ENCODE results near the gene MED27.

The MED27 gene

DNA sequence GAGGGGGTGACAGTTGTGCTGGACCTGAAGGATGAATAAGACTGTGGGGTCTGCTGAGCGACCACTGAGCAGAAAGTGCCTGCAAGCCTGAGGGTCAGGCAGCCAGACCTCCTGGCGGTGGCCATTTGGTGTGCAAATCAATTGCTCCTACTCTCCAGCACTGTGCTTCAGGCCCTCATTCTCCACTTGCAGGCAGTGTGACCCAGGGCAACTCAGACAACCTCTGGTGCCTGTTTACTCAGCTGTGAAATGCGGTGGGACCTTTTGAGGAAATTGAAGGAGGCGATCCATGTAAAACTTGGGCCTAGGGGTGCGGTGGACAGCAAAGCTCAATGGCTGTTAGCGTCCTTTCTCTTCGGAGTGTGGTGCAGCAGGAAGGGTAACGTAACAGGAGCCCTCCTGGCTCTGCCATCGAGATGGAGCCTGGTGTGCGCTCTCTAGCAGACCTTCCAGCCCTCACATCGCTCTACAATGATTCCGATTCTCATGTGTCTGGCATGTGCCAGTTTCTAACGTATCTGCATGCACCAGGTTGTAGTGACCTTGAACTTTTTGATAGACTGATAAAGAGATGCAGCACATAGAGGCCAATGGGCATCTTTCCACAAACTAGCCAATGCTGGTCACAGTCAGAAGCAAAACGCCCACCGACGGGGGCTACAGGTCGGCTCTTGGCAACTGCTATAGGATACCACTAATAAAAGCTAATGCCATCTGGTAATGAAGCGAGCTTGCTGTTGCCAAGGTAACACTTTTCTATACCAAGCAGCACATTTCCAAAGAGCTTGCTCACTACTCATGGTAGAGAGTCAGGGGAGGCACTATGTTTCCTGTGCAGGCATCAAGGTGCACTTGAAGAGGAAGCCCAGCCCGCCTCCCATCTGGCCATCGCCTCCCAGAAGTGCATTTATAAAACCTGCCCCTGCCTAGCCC, 180.1 kb downstream of the MED27 start:
- no peak for TF ChIP-seq FOXM1 (IDR thresholded peaks at IDR 0.05; ENCODE audit: borderline replicate concordance, low read depth)
- TF ChIP-seq ZBTB7A (IDR thresholded peaks at IDR 0.05; ENCODE audit: low read depth) = no peak
- TF ChIP-seq, protein P1, sequence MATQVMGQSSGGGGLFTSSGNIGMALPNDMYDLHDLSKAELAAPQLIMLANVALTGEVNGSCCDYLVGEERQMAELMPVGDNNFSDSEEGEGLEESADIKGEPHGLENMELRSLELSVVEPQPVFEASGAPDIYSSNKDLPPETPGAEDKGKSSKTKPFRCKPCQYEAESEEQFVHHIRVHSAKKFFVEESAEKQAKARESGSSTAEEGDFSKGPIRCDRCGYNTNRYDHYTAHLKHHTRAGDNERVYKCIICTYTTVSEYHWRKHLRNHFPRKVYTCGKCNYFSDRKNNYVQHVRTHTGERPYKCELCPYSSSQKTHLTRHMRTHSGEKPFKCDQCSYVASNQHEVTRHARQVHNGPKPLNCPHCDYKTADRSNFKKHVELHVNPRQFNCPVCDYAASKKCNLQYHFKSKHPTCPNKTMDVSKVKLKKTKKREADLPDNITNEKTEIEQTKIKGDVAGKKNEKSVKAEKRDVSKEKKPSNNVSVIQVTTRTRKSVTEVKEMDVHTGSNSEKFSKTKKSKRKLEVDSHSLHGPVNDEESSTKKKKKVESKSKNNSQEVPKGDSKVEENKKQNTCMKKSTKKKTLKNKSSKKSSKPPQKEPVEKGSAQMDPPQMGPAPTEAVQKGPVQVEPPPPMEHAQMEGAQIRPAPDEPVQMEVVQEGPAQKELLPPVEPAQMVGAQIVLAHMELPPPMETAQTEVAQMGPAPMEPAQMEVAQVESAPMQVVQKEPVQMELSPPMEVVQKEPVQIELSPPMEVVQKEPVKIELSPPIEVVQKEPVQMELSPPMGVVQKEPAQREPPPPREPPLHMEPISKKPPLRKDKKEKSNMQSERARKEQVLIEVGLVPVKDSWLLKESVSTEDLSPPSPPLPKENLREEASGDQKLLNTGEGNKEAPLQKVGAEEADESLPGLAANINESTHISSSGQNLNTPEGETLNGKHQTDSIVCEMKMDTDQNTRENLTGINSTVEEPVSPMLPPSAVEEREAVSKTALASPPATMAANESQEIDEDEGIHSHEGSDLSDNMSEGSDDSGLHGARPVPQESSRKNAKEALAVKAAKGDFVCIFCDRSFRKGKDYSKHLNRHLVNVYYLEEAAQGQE (IDR thresholded peaks at IDR 0.05; ENCODE audit: low read depth) = no peak
- TF ChIP-seq, protein P2, sequence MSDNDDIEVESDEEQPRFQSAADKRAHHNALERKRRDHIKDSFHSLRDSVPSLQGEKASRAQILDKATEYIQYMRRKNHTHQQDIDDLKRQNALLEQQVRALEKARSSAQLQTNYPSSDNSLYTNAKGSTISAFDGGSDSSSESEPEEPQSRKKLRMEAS (IDR thresholded peaks at IDR 0.05) = no peak
- TF ChIP-seq EGR1 (IDR thresholded peaks at IDR 0.05) = no peak
- TF ChIP-seq, protein P3, sequence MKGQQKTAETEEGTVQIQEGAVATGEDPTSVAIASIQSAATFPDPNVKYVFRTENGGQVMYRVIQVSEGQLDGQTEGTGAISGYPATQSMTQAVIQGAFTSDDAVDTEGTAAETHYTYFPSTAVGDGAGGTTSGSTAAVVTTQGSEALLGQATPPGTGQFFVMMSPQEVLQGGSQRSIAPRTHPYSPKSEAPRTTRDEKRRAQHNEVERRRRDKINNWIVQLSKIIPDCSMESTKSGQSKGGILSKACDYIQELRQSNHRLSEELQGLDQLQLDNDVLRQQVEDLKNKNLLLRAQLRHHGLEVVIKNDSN (IDR thresholded peaks at IDR 0.05) = no peak
- no peak for TF ChIP-seq RAD21 (IDR thresholded peaks at IDR 0.05; ENCODE audit: low read depth)
- TF ChIP-seq YY1 (IDR thresholded peaks at IDR 0.05; ENCODE audit: low read depth) = no peak
- no peak for TF ChIP-seq NFIC (IDR thresholded peaks at IDR 0.05)
- no peak for TF ChIP-seq TAF1 (IDR thresholded peaks at IDR 0.05; ENCODE audit: low read depth)
- no peak for TF ChIP-seq EP300 (IDR thresholded peaks at IDR 0.05; ENCODE audit: borderline replicate concordance)
- no peak for TF ChIP-seq TEAD4 (IDR thresholded peaks at IDR 0.05)
- TF ChIP-seq TCF12 (IDR thresholded peaks at IDR 0.05; ENCODE audit: low read depth) = no peak
- TF ChIP-seq CEBPB (IDR thresholded peaks at IDR 0.05) = no peak
- TF ChIP-seq CREB1 (IDR thresholded peaks at IDR 0.05; ENCODE audit: low read depth) = no peak

DNA sequence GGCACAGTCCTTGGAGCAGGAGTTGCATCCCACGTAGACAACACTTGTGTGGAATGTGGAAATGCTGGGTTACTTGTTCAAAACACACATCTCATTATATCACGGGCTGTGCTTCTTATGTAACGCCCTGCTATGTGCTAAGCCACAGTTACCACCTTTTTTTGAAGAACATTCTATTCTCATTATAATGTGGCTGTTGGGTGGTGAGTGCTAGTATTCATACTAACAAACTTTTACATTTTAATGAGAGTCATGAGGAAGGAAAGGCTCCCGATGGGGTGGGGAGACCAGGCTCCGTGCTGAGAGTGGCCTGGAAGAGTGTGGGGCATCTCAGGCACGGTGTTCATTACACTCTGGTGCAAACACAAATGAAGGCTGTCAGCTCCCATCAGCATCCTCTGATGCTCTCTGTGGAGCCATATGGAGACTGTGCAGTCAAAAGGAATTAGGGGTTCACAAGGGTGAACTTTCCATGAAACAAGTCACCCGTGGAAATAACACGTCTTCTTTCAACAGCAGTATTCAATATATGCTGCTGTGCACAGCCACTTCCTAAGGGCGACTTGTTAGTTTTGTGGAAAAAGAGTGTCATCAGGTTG, 186.7 kb downstream of the MED27 start:
- TF ChIP-seq YY1 (IDR thresholded peaks at IDR 0.05; ENCODE audit: low read depth) (no peak), CREB1 (IDR thresholded peaks at IDR 0.05; ENCODE audit: low read depth) (no peak)
- TF ChIP-seq, protein P3 (IDR thresholded peaks at IDR 0.05) = no peak

DNA sequence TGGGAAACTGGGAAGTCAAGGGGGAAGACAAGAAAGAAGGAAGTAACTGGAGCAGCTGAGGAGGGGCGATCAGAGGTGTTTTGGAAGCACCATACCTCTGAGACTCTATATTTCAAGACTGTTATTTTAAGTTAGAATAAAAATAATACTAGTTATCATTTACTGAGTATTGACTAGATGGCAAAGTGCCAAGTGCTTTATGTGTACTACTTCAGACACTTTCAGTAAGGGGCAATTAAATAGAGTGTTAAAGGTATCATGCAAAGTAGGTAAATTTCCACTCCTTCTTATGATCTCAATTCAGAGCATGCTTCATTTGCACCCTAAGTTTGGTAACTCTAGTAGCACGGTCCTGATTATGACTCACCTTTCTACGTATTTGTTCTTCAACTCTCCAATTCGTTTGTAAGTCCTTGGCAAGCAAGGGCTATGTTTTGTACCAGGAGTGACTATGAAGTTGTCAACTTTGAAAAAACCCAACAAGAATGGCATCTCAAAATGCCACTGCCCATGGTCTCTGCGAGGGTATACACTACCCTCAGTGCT, 187.4 kb downstream of the MED27 start:
- TF ChIP-seq, protein P3 (IDR thresholded peaks at IDR 0.05) = no peak
- TF ChIP-seq YY1 (IDR thresholded peaks at IDR 0.05; ENCODE audit: low read depth) (no peak), NFIC (IDR thresholded peaks at IDR 0.05) (0 out of 2 replicates have a peak, but pooled peaks have one; percentile 8), ZBTB7A (IDR thresholded peaks at IDR 0.05; ENCODE audit: low read depth) (no peak)
- TF ChIP-seq, protein P1 (IDR thresholded peaks at IDR 0.05; ENCODE audit: low read depth) = no peak
- TF ChIP-seq, protein P2 (IDR thresholded peaks at IDR 0.05) = no peak

DNA sequence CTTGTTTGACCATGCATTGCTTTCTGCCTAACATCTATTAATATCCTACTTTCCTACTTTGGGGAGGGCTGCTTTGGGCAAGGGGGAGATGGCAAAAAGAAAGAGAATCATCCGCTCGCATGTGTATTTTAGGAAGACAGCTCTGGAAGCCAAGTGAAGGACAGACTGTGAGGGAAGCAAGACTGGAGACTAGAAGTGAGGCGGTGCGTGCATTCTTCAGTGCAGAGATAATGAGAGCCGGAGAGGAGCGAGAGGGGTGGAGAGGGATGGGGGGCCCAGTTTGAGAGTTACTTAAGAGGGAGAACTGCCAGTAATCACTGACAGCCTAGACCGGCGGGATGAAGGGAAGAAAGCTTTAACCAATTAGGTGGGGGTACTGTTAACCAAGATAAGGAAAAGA, 188.1 kb downstream of the MED27 start:
- TF ChIP-seq CREB1 (IDR thresholded peaks at IDR 0.05; ENCODE audit: low read depth) (no peak), TAF1 (IDR thresholded peaks at IDR 0.05; ENCODE audit: low read depth) (no peak), RAD21 (IDR thresholded peaks at IDR 0.05; ENCODE audit: low read depth) (no peak), EGR1 (IDR thresholded peaks at IDR 0.05) (no peak), FOXM1 (IDR thresholded peaks at IDR 0.05; ENCODE audit: borderline replicate concordance, low read depth) (no peak), CEBPB (IDR thresholded peaks at IDR 0.05) (no peak), NFIC (IDR thresholded peaks at IDR 0.05) (no peak), TEAD4 (IDR thresholded peaks at IDR 0.05) (no peak), TCF12 (IDR thresholded peaks at IDR 0.05; ENCODE audit: low read depth) (no peak), YY1 (IDR thresholded peaks at IDR 0.05; ENCODE audit: low read depth) (no peak), EP300 (IDR thresholded peaks at IDR 0.05; ENCODE audit: borderline replicate concordance) (no peak)
- TF ChIP-seq, protein P3 (IDR thresholded peaks at IDR 0.05) = no peak
- TF ChIP-seq, protein P2 (IDR thresholded peaks at IDR 0.05) = no peak
- TF ChIP-seq, protein P1 (IDR thresholded peaks at IDR 0.05; ENCODE audit: low read depth) = no peak

Data from Ishikawa (cell line).